Gastroesophageal sphincter (tissue), 4 donors: Measurements from ENCODE around the gene PSME1. TPM values are rescaled to one million over a fixed set of nuclear protein-coding genes. Genes with fewer than 3 reads are reported as not detected.

ENCODE experiments used
- ATAC-seq: fragments of 150-250 bp; one replicate; pipeline ENCODE4 v1.9.1; 2016; ENCODE audit warnings: mild to moderate bottlenecking, moderate library complexity
- H3K27ac ChIP-seq, 4 donors: fragments of 200-600 bp; sonication (generic) in 3 of 4; 1 replicate in 3 of 4; 2 replicates in 1 of 4; pipeline ENCODE4 v1.5.1; 2016 to 2019
- H3K27me3 ChIP-seq: fragments of 200-600 bp; sonication (generic); one replicate; pipeline ENCODE4 v1.5.1; 2019
- H3K36me3 ChIP-seq, 2 donors: fragments of 200-600 bp; sonication (generic); one replicate each; pipeline ENCODE4 v1.5.1; 2019; ENCODE audit warnings: control low read depth in 1 of 2
- H3K4me1 ChIP-seq, 3 donors: fragments of 200-600 bp; sonication (generic); 1 replicate in 2 of 3; 2 replicates in 1 of 3; pipeline ENCODE4 v1.5.1; 2016 to 2019; ENCODE audit warnings: control low read depth in 2 of 3
- H3K4me3 ChIP-seq, 2 donors: fragments of 200-600 bp; sonication (generic); one replicate each; pipeline ENCODE4 v1.5.1; 2019; ENCODE audit warnings: mild to moderate bottlenecking in 1 of 2, moderate library complexity in 1 of 2
- H3K9me3 ChIP-seq, 3 donors: fragments of 200-600 bp; sonication (generic); one replicate each; pipeline ENCODE4 v1.5.1; 2017 to 2019; ENCODE audit warnings: control low read depth in 2 of 3
- CTCF ChIP-seq, 4 experiments: fragments of 200-600 bp in 2 of 4; fragments of 450-650 bp in 2 of 4; sonication (generic) in 1 of 4; IDR thresholded peaks; one replicate each; pipeline ENCODE4 v1.5.1; 2017 to 2019; ENCODE audit warnings: antibody characterized with exemption in 4 of 4, mild to moderate bottlenecking in 2 of 4, moderate library complexity in 2 of 4
- EP300 ChIP-seq: sonication (generic); formaldehyde crosslinking; IDR thresholded peaks from one replicate; pipeline ENCODE4 v1.6.1; 2017; ENCODE audit warnings: antibody characterized with exemption, mild to moderate bottlenecking
- POLR2A ChIP-seq, 2 donors: fragments of 450-650 bp; IDR thresholded peaks; one replicate each; pipeline ENCODE4 v1.6.1; 2017; ENCODE audit warnings: antibody characterized with exemption in 2 of 2, mild to moderate bottlenecking in 2 of 2, moderate library complexity in 1 of 2
- POLR2AphosphoS5 ChIP-seq: sonication (generic); formaldehyde crosslinking; IDR thresholded peaks from one replicate; pipeline ENCODE4 v1.6.1; 2017; ENCODE audit warnings: antibody characterized with exemption
- WGBS, 2 donors: methylation state at CpG; one replicate each; pipeline ENCODE4 v1.1.5; 2018; ENCODE audit warnings: low coverage in 1 of 2; 5-methylcytosine and 5-hydroxymethylcytosine counted together
- total RNA-seq, 4 donors: library from RNA; depleted of rRNA; stranded (reverse); fragments of >200 nt; gene quantifications; one replicate each; pipeline ENCODE4 v1.1.0, GENCODE V29; 2016

PSME1 gene
- total RNA-seq, 4 donors from 2014 or later: 114 to 186 (median 127) TPM

GRCh38 chr14:24092110-24092504 lies 43.9 kb upstream of the PSME1 start:
- Histone ChIP-seq H3K27me3 (no peaks in the 10 kb centered on the region), H3K36me3 (no peaks in the 10 kb centered on the region), H3K27ac (peak overlapping the region in 1 of 4 donors; percentile 95), H3K4me3 (no peak overlapping the region), H3K9me3 (no peaks in the 10 kb centered on the region), H3K4me1 (peaks cover 0 to 31% (median 8%) of the 10 kb centered on the region in 3 donors)
- TF ChIP-seq EP300 (no peak), POLR2AphosphoS5 (no peak), CTCF (IDR thresholded peaks at IDR 0.05) (no peak), POLR2A (IDR thresholded peaks at IDR 0.05) (no peak)
- no peak for ATAC-seq

GRCh38 chr14:24092505-24093206 lies 43.3 kb upstream of the PSME1 start:
- Histone ChIP-seq H3K4me3 (no peak overlapping the region), H3K4me1 (peaks cover 0 to 31% (median 8%) of the 10 kb centered on the region in 3 donors), H3K27ac (peak overlapping the region in 3 of 4 donors; percentile 93 to 97 (median 95)), H3K9me3 (no peaks in the 10 kb centered on the region), H3K27me3 (no peaks in the 10 kb centered on the region), H3K36me3 (peaks cover 0 to 1% of the 10 kb centered on the region in 2 donors)
- no peak for ATAC-seq
- WGBS, 2 donors: 96 to 100% methylated on average over 3 to 4 of the region's 4 CpGs
- TF ChIP-seq POLR2A (IDR thresholded peaks at IDR 0.05): no peak
- no peak for TF ChIP-seq EP300
- no peak for TF ChIP-seq CTCF (IDR thresholded peaks at IDR 0.05)
- TF ChIP-seq POLR2AphosphoS5: no peak

- peak overlapping the region in 1 of 2 donors; percentile 94 for H3K4me3 ChIP-seq
- WGBS, 2 donors: 76 to 78% methylated on average over 3 to 19 of the region's 19 CpGs
- no peak for ATAC-seq
Measured at GRCh38 chr14:24093207-24093900, 42.6 kb upstream of the PSME1 start.

GRCh38 chr14:24093901-24094840 lies 41.8 kb upstream of the PSME1 start, which contains the start of gene PCK2:
PCK2 (plus strand) TSS chr14:24094311; CDS start chr14:24094406, 95 bp downstream.
- WGBS, 2 donors: 0% methylated on average over 4 to 35 of the region's 68 CpGs
- ATAC-seq: peak; percentile 96
- Histone ChIP-seq H3K9me3 (no peaks in the 10 kb centered on the region), H3K27ac (peak within 1 kb of the TSS; percentile 62 to 97 (median 94)), H3K4me3 (peak within 1 kb of the TSS; percentile 59 to 94), H3K27me3 (no peaks in the 10 kb centered on the region), H3K36me3 (peaks cover 0 to 16% of the 10 kb centered on the region in 2 donors), H3K4me1 (peaks cover 0 to 31% (median 8%) of the 10 kb centered on the region in 3 donors)
- TF ChIP-seq POLR2AphosphoS5 (no peak), CTCF (IDR thresholded peaks at IDR 0.05) (peak in 3 of 4 experiments; percentile 18 to 33 (median 18)), POLR2A (IDR thresholded peaks at IDR 0.05) (peak; percentile 46 to 53), EP300 (no peak)

More at GRCh38 chr14:24093207-24093900, 42.6 kb upstream of the PSME1 start:
- peak overlapping the region; percentile 62 to 97 (median 94) for H3K27ac ChIP-seq
- peaks cover 0 to 8% of the 10 kb centered on the region in 2 donors for H3K36me3 ChIP-seq
- H3K27me3 ChIP-seq: no peaks in the 10 kb centered on the region
- H3K4me1 ChIP-seq: peaks cover 0 to 31% (median 8%) of the 10 kb centered on the region in 3 donors
- no peaks in the 10 kb centered on the region for H3K9me3 ChIP-seq
- no peak for TF ChIP-seq CTCF (IDR thresholded peaks at IDR 0.05)
- no peak for TF ChIP-seq POLR2A (IDR thresholded peaks at IDR 0.05)
- no peak for TF ChIP-seq EP300
- TF ChIP-seq POLR2AphosphoS5: no peak
